Right lobe of liver (tissue), 4 donors: ENCODE measurements around the gene MPIG6B.

Experiments used
- POLR2A ChIP-seq: fragments of 450-650 bp; IDR thresholded peaks from one replicate; pipeline ENCODE4 v1.6.1; 2017; ENCODE audit warnings: antibody characterized with exemption, mild to moderate bottlenecking
- TF ChIP-seq, protein P1 (sequence below), 4 donors: fragments of 200-600 bp in 3 of 4; fragments of 450-650 bp in 1 of 4; IDR thresholded peaks; one replicate each; pipeline versions ENCODE4 v1.5.1 to v1.8.0; 2016 to 2022; ENCODE audit warnings: antibody characterized with exemption in 4 of 4, mild to moderate bottlenecking in 2 of 4
- donor health status: DM: no; HTN: no; CAD: no.
- donor health status: DM: no; HTN: no; CAD: no.
- donor health status: DM: no; HTN: yes; CAD: no.

- TF ChIP-seq, protein P1, sequence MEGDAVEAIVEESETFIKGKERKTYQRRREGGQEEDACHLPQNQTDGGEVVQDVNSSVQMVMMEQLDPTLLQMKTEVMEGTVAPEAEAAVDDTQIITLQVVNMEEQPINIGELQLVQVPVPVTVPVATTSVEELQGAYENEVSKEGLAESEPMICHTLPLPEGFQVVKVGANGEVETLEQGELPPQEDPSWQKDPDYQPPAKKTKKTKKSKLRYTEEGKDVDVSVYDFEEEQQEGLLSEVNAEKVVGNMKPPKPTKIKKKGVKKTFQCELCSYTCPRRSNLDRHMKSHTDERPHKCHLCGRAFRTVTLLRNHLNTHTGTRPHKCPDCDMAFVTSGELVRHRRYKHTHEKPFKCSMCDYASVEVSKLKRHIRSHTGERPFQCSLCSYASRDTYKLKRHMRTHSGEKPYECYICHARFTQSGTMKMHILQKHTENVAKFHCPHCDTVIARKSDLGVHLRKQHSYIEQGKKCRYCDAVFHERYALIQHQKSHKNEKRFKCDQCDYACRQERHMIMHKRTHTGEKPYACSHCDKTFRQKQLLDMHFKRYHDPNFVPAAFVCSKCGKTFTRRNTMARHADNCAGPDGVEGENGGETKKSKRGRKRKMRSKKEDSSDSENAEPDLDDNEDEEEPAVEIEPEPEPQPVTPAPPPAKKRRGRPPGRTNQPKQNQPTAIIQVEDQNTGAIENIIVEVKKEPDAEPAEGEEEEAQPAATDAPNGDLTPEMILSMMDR (IDR thresholded peaks at IDR 0.05) = no peak
- TF ChIP-seq POLR2A = no peak
Measured at GRCh38 chr6:31775184-31775583, 52.0 kb downstream of the MPIG6B start.
